Stomach (tissue), 9 donors: Measurements from ENCODE around the gene OR10V1. TPM values are rescaled to one million over a fixed set of nuclear protein-coding genes. Genes with fewer than 3 reads are reported as not detected.

ENCODE experiments used
- DNase-seq, 2 donors: peaks; one replicate each; pipeline versions ENCODE4 v3.0.0 to v3.0.0-alpha.2; 2013 to 2019
- H3K27ac ChIP-seq, 5 donors: fragments of 200-600 bp in 4 of 5; sonication (generic) in 4 of 5; one replicate each; pipeline ENCODE4 v1.5.1; 2013 to 2019; ENCODE audit warnings: mild to moderate bottlenecking in 1 of 5, moderate library complexity in 1 of 5
- H3K27me3 ChIP-seq, 3 donors: fragments of 200-600 bp; sonication (generic); one replicate each; pipeline ENCODE4 v1.5.1; 2017 to 2019; ENCODE audit warnings: mixed run types in 1 of 3
- H3K36me3 ChIP-seq, 4 donors: fragments of 200-600 bp; sonication (generic); 1 replicate in 3 of 4; 2 replicates in 1 of 4; pipeline ENCODE4 v1.5.1; 2016 to 2019
- H3K4me1 ChIP-seq, 4 donors: fragments of 200-600 bp; sonication (generic); one replicate each; pipeline ENCODE4 v1.5.1; 2016 to 2019
- H3K4me3 ChIP-seq, 4 donors: fragments of 200-600 bp; sonication (generic) in 3 of 4; one replicate each; pipeline ENCODE4 v1.5.1; 2016 to 2019; ENCODE audit warnings: mild to moderate bottlenecking in 1 of 4
- H3K9me3 ChIP-seq, 4 donors: fragments of 200-600 bp; sonication (generic); one replicate each; pipeline ENCODE4 v1.5.1; 2016 to 2019
- EP300 ChIP-seq: sonication (generic); formaldehyde crosslinking; IDR thresholded peaks from one replicate; pipeline ENCODE4 v1.6.1; 2017; ENCODE audit warnings: antibody characterized with exemption
- POLR2A ChIP-seq, 4 donors: fragments of 450-650 bp; IDR thresholded peaks; one replicate each; pipeline ENCODE4 v1.6.1; 2016; ENCODE audit warnings: antibody characterized with exemption in 4 of 4, control low read depth in 2 of 4, mild to moderate bottlenecking in 1 of 4, moderate library complexity in 1 of 4
- POLR2AphosphoS5 ChIP-seq, 3 donors: sonication (generic); formaldehyde crosslinking; IDR thresholded peaks; one replicate each; pipeline ENCODE4 v1.6.1; 2016; ENCODE audit warnings: antibody characterized with exemption in 3 of 3
- WGBS, 5 donors: extraction: QIAGEN DNeasy Blood & Tissue Kit in 3 of 5; methylation state at CpG; one replicate each; pipeline versions ENCODE4 v1.1.5 to v1.1.7; 2013 to 2018; 5-methylcytosine and 5-hydroxymethylcytosine counted together
- intact Hi-C: fragments of 100-400 bp; cut with DNase I; formaldehyde crosslinking; loops from one replicate; pipeline ENCODE4 v1.15.1; 2023; ENCODE audit warnings: low total_unique reads
- polyA plus RNA-seq, 3 donors: library from polyadenylated mRNA; stranded (reverse); fragments of 200-250 nt; gene quantifications; one replicate each; pipeline ENCODE4 v1.2.3, GENCODE V29; 2013
- total RNA-seq, 5 donors: library from RNA; depleted of rRNA; stranded (reverse); fragments of >200 nt; gene quantifications; one replicate each; pipeline versions ENCODE4 v1.1.0 to v1.2.3, GENCODE V29; 2014 to 2016
- TF ChIP-seq, protein P1 (sequence below), 7 experiments: fragments of 450-650 bp in 4 of 7; fragments of 200-600 bp in 3 of 7; sonication (generic) in 3 of 7; IDR thresholded peaks; one replicate each; pipeline ENCODE4 v1.5.1; 2016 to 2019; ENCODE audit warnings: antibody characterized with exemption in 7 of 7, control low read depth in 2 of 7, mild to moderate bottlenecking in 1 of 7
- donor health status: healthy with polysubstance abuse.
- donor health status: Bipolar disorder and iron deficiency.
- donor health status: healthy.

OR10V1 gene
- total and polyA plus RNA-seq, 8 donors = not detected

DNA sequence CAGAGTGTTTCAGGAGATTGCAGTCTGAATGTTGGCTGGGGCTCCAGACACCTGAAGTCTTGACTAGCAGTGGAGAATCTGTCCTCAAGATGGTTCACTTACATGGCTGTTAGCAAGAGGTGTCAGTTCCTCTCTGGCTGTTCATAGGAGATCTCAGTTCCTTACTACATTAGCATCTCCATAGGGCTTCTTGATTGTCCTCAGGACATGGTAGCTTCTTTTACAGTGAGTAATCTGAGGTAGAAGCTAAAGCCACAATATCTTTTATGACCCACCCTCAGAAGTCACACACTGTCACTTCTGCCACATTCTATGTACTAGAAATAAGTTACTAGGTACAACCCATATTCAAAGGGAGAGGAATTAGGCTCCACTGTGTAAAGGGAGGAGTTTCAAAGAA is 34.3 kb downstream of the OR10V1 start:
- Histone ChIP-seq H3K9me3 (no peaks in the 10 kb centered on the region), H3K4me1 (peaks cover 0 to 18% (median 7%) of the 10 kb centered on the region in 4 donors), H3K27me3 (no peaks in the 10 kb centered on the region), H3K36me3 (no peaks in the 10 kb centered on the region), H3K4me3 (no peak overlapping the region), H3K27ac (no peak overlapping the region)
- intact Hi-C loops = loop anchor here (10.0 kb wide), 1 partner anchor 135 kb away; no protein-coding TSS in a partner anchor
- DNase-seq = no peak
- TF ChIP-seq POLR2AphosphoS5 (IDR thresholded peaks at IDR 0.05) = no peak
- TF ChIP-seq, protein P1, sequence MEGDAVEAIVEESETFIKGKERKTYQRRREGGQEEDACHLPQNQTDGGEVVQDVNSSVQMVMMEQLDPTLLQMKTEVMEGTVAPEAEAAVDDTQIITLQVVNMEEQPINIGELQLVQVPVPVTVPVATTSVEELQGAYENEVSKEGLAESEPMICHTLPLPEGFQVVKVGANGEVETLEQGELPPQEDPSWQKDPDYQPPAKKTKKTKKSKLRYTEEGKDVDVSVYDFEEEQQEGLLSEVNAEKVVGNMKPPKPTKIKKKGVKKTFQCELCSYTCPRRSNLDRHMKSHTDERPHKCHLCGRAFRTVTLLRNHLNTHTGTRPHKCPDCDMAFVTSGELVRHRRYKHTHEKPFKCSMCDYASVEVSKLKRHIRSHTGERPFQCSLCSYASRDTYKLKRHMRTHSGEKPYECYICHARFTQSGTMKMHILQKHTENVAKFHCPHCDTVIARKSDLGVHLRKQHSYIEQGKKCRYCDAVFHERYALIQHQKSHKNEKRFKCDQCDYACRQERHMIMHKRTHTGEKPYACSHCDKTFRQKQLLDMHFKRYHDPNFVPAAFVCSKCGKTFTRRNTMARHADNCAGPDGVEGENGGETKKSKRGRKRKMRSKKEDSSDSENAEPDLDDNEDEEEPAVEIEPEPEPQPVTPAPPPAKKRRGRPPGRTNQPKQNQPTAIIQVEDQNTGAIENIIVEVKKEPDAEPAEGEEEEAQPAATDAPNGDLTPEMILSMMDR (IDR thresholded peaks at IDR 0.05) = no peak
- TF ChIP-seq POLR2A (IDR thresholded peaks at IDR 0.05) = no peak
- no peak for TF ChIP-seq EP300

DNA sequence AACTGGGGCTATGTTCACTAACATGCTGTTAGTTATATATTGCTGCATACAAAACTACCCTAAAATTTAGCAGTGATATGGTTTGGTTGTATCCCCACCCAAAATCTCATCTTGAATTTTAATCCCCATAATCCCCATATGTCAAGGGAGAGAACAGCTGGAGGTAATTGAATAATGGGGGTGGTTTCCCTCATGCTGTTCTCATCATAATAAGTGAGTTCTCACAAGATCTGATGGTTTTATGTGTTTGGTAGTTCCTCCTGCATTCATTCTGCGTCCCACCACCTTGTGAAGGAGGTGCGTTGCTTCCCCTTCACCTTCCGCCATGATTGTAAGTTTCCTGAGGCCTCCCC is 34.9 kb downstream of the OR10V1 start:
- Histone ChIP-seq H3K36me3 (no peaks in the 10 kb centered on the region), H3K27ac (no peak overlapping the region), H3K27me3 (no peaks in the 10 kb centered on the region), H3K4me1 (peaks cover 0 to 18% (median 10%) of the 10 kb centered on the region in 4 donors), H3K4me3 (no peak overlapping the region), H3K9me3 (no peaks in the 10 kb centered on the region)
- DNase-seq = no peak
- WGBS, 5 donors = 88 to 98% (median 95%) methylated on average over 3 of the region's 3 CpGs
- TF ChIP-seq POLR2AphosphoS5 (IDR thresholded peaks at IDR 0.05) (no peak), EP300 (no peak), POLR2A (IDR thresholded peaks at IDR 0.05) (no peak)
- TF ChIP-seq, protein P1 (IDR thresholded peaks at IDR 0.05) = no peak
- intact Hi-C loops = loop anchor here (10.0 kb wide), 1 partner anchor 134 kb away; no protein-coding TSS in a partner anchor

GRCh38 chr11:59678118-59678812 is 35.4 kb downstream of the OR10V1 start:
- no peaks in the 10 kb centered on the region for H3K36me3 ChIP-seq
- TF ChIP-seq, protein P1 (IDR thresholded peaks at IDR 0.05) = no peak
- TF ChIP-seq POLR2A (IDR thresholded peaks at IDR 0.05) (no peak), POLR2AphosphoS5 (IDR thresholded peaks at IDR 0.05) (no peak), EP300 (no peak)
- H3K27ac ChIP-seq = no peak overlapping the region
- H3K9me3 ChIP-seq = no peaks in the 10 kb centered on the region
- DNase-seq = no peak
- WGBS, 5 donors = 88 to 93% (median 91%) methylated on average over 2 of the region's 2 CpGs
- intact Hi-C loops = loop anchor here (10.0 kb wide), 1 partner anchor 133 kb away; no protein-coding TSS in a partner anchor
- no peaks in the 10 kb centered on the region for H3K27me3 ChIP-seq
- peaks cover 0 to 18% (median 10%) of the 10 kb centered on the region in 4 donors for H3K4me1 ChIP-seq
- H3K4me3 ChIP-seq = no peak overlapping the region

GRCh38 chr11:59676205-59676604 is 37.4 kb downstream of the OR10V1 start:
- no peak overlapping the region for H3K27ac ChIP-seq
- no peak for DNase-seq
- H3K4me3 ChIP-seq = no peak overlapping the region
- H3K4me1 ChIP-seq = peaks cover 0 to 13% (median 6%) of the 10 kb centered on the region in 4 donors
- intact Hi-C loops = loop anchor here (10.0 kb wide), 1 partner anchor 131 kb away; no protein-coding TSS in a partner anchor
- 83 to 93% (median 90%) methylated on average over 8 of the region's 8 CpGs for WGBS, 5 donors
- H3K36me3 ChIP-seq = no peaks in the 10 kb centered on the region
- no peaks in the 10 kb centered on the region for H3K27me3 ChIP-seq
- no peaks in the 10 kb centered on the region for H3K9me3 ChIP-seq
- TF ChIP-seq POLR2A (IDR thresholded peaks at IDR 0.05) = no peak
- no peak for TF ChIP-seq EP300
- no peak for TF ChIP-seq POLR2AphosphoS5 (IDR thresholded peaks at IDR 0.05)
- TF ChIP-seq, protein P1 (IDR thresholded peaks at IDR 0.05) = no peak
